IPS-NIHi7 (cell line): ENCODE measurements around the gene RNF182.
"Not testable (repeated sequence)": the region's sequence is repeated elsewhere in the genome, so short reads cannot be mapped to it uniquely, and the experiment has no call there.

Experiments used
- DNase-seq: peaks from one replicate; pipeline ENCODE4 v3.0.0; 2012; ENCODE audit warnings: mixed read lengths; ENCODE audit errors: extremely low spot score

The RNF182 gene

GRCh38 chr6:14001329-14002012 lies 76.7 kb downstream of the RNF182 start:
- DNase-seq: no peak

GRCh38 chr6:14002176-14002947 lies 77.6 kb downstream of the RNF182 start:
- DNase-seq: no peak

GRCh38 chr6:14004258-14004657 lies 79.5 kb downstream of the RNF182 start:
- DNase-seq: no peak

- no peak for DNase-seq
Measured at GRCh38 chr6:14008809-14009208, 84.1 kb downstream of the RNF182 start.

GRCh38 chr6:14009431-14009830 lies 84.7 kb downstream of the RNF182 start:
- DNase-seq: no peak

GRCh38 chr6:14010275-14010674 lies 85.5 kb downstream of the RNF182 start:
- DNase-seq: no peak

- no peak for DNase-seq
Measured at GRCh38 chr6:14012313-14013030, 87.7 kb downstream of the RNF182 start.

GRCh38 chr6:14015964-14016363 lies 91.2 kb downstream of the RNF182 start:
- DNase-seq: no peak

GRCh38 chr6:14016432-14016831 lies 91.7 kb downstream of the RNF182 start:
- no peak for DNase-seq

- DNase-seq: no peak
Measured at GRCh38 chr6:14016935-14017625, 92.3 kb downstream of the RNF182 start.

- no peak for DNase-seq
Measured at GRCh38 chr6:14017626-14018475, 93.1 kb downstream of the RNF182 start.

- not testable (repeated sequence) for DNase-seq
Measured at GRCh38 chr6:14018559-14018958, 93.8 kb downstream of the RNF182 start.

GRCh38 chr6:14020551-14020950 lies 95.8 kb downstream of the RNF182 start:
- DNase-seq: no peak

GRCh38 chr6:14021449-14021848 lies 96.7 kb downstream of the RNF182 start:
- DNase-seq: no peak

GRCh38 chr6:14022673-14023072 lies 97.9 kb downstream of the RNF182 start:
- no peak for DNase-seq

GRCh38 chr6:14023855-14024254 lies 99.1 kb downstream of the RNF182 start:
- DNase-seq: no peak

GRCh38 chr6:14025160-14025559 lies 100.4 kb downstream of the RNF182 start:
- DNase-seq: no peak

GRCh38 chr6:14026831-14027539 lies 102.2 kb downstream of the RNF182 start:
- no peak for DNase-seq

GRCh38 chr6:14028631-14029030 lies 103.9 kb downstream of the RNF182 start:
- DNase-seq: no peak

- DNase-seq: no peak
Measured at GRCh38 chr6:14029605-14030004, 104.9 kb downstream of the RNF182 start.
